Activated CD4-positive, alpha-beta T cell treated with anti-CD3 and anti-CD28 coated beads, Interleukin-2, Interleukin-6, amounts not matched to agents 100 ng/mL and 50 ng/mL, durations not matched to agents 16 hours and 8 hours (primary cell): ENCODE measurements around the gene HSDL1.
"Not testable (repeated sequence)": the region's sequence is repeated elsewhere in the genome, so short reads cannot be mapped to it uniquely, and the experiment has no call there.

Experiments
- DNase-seq: peaks from one replicate; pipeline ENCODE4 v3.0.0-alpha.2; 2020

HSDL1 gene

GRCh38 chr16:84137769-84138357 lies 7.1 kb downstream of the HSDL1 start:
- no peak for DNase-seq

GRCh38 chr16:84137287-84137686 lies 7.7 kb downstream of the HSDL1 start:
- DNase-seq, result no peak

GRCh38 chr16:84136331-84137125 lies 8.4 kb downstream of the HSDL1 start:
- DNase-seq, result no peak

- DNase-seq, result no peak
Observed at GRCh38 chr16:84132527-84133285, 12.3 kb downstream of the HSDL1 start.

- DNase-seq, result no peak
Observed at GRCh38 chr16:84131117-84131516, 13.9 kb downstream of the HSDL1 start.

- DNase-seq, result no peak
Observed at GRCh38 chr16:84124257-84125073, 20.5 kb downstream of the HSDL1 start.

- DNase-seq, result no peak
Observed at GRCh38 chr16:84121007-84121406, 24.0 kb downstream of the HSDL1 start.

GRCh38 chr16:84120023-84120422 lies 25.0 kb downstream of the HSDL1 start:
- DNase-seq, result no peak

GRCh38 chr16:84119368-84119767 lies 25.6 kb downstream of the HSDL1 start:
- DNase-seq, result no peak

- DNase-seq, result not testable (repeated sequence)
Observed at GRCh38 chr16:84118315-84118714, 26.7 kb downstream of the HSDL1 start.

- no peak for DNase-seq
Observed at GRCh38 chr16:84117494-84117843, 27.5 kb downstream of the HSDL1 start.

GRCh38 chr16:84116720-84117493 lies 28.1 kb downstream of the HSDL1 start, which contains the start of gene MBTPS1:
TSS of gene MBTPS1 (minus strand) at chr16:84116942. CDS start at chr16:84101783, 15,159 bp downstream.
- DNase-seq, result peak; percentile 98

GRCh38 chr16:84115919-84116719 lies 28.9 kb downstream of the HSDL1 start:
- DNase-seq, result peak; percentile 59

GRCh38 chr16:84111949-84112348 lies 33.0 kb downstream of the HSDL1 start:
- DNase-seq, result not testable (repeated sequence)

- no peak for DNase-seq
Observed at GRCh38 chr16:84111525-84111924, 33.5 kb downstream of the HSDL1 start.

GRCh38 chr16:84110527-84110926 lies 34.5 kb downstream of the HSDL1 start:
- no peak for DNase-seq

GRCh38 chr16:84109598-84110335 lies 35.2 kb downstream of the HSDL1 start:
- no peak for DNase-seq

- no peak for DNase-seq
Observed at GRCh38 chr16:84107921-84108320, 37.1 kb downstream of the HSDL1 start.

- no peak for DNase-seq
Observed at GRCh38 chr16:84105948-84106740, 38.8 kb downstream of the HSDL1 start.
